Left lung (tissue), 10 donors: Measurements from ENCODE around the gene DHX15. TPM values are rescaled to one million over a fixed set of nuclear protein-coding genes. Genes with fewer than 3 reads are reported as not detected.

ENCODE experiments used
- ATAC-seq: fragments of 200-7000 bp; cut with Tn5 transposase; one replicate; pipeline ENCODE4 v1.9.1; 2020; ENCODE audit warnings: moderate library complexity
- DNase-seq, 4 donors: peaks; one replicate each; pipeline ENCODE4 v3.0.0-alpha.2; 2013 to 2020
- H3K27ac ChIP-seq, 2 donors: fragments of 200-600 bp; sonication (generic) in 1 of 2; one replicate each; pipeline versions ENCODE4 v1.5.0 to v1.8.0; 2020 to 2021
- H3K27me3 ChIP-seq, 2 donors: fragments of 200-600 bp; sonication (generic) in 1 of 2; one replicate each; pipeline versions ENCODE4 v1.5.0 to v1.8.0; 2020 to 2021
- H3K36me3 ChIP-seq, 2 donors: fragments of 200-600 bp; sonication (generic) in 1 of 2; one replicate each; pipeline versions ENCODE4 v1.5.0 to v1.8.0; 2020 to 2021
- H3K4me1 ChIP-seq, 2 donors: fragments of 200-600 bp; one replicate each; pipeline ENCODE4 v1.8.0; 2021
- H3K4me3 ChIP-seq, 2 donors: fragments of 200-600 bp; sonication (generic) in 1 of 2; one replicate each; pipeline versions ENCODE4 v1.5.0 to v1.8.0; 2020 to 2021; ENCODE audit warnings: mild to moderate bottlenecking in 1 of 2
- H3K9me3 ChIP-seq, 2 donors: fragments of 200-600 bp; sonication (generic) in 1 of 2; one replicate each; pipeline versions ENCODE4 v1.5.0 to v1.8.0; 2020 to 2021
- CTCF ChIP-seq, 2 donors: fragments of 200-600 bp; sonication (generic) in 1 of 2; IDR thresholded peaks; one replicate each; pipeline versions ENCODE4 v1.5.0 to v1.8.0; 2021; ENCODE audit warnings: antibody characterized with exemption in 2 of 2
- intact Hi-C, 2 donors: fragments of 100-400 bp; cut with DNase I; formaldehyde crosslinking; loops; one replicate each; pipeline versions ENCODE4 v1.11.2 to v1.14.2; 2022
- polyA plus RNA-seq, 6 donors: library from polyadenylated mRNA; unstranded; fragments of 120-200 nt; gene quantifications; one replicate each; pipeline ENCODE4 v1.2.1, GENCODE V29; 2013; ENCODE audit not compliant: insufficient read length in 6 of 6
- total RNA-seq, 2 donors: library from RNA; stranded (reverse); fragmentation: NEBNext Ultra II Directional; extraction: Animal tissue kit (Norgen Biotek cat#: 25700); gene quantifications; one replicate each; pipeline ENCODE4 v1.2.1, GENCODE V29; 2021
- donor health status: DM: no; HTN: yes; CAD: no.
- donor health status: DM: no; HTN: no; CAD: no.

Gene DHX15
- total and polyA plus RNA-seq, 8 donors = 89.8 to 257 (median 218) TPM

DNA sequence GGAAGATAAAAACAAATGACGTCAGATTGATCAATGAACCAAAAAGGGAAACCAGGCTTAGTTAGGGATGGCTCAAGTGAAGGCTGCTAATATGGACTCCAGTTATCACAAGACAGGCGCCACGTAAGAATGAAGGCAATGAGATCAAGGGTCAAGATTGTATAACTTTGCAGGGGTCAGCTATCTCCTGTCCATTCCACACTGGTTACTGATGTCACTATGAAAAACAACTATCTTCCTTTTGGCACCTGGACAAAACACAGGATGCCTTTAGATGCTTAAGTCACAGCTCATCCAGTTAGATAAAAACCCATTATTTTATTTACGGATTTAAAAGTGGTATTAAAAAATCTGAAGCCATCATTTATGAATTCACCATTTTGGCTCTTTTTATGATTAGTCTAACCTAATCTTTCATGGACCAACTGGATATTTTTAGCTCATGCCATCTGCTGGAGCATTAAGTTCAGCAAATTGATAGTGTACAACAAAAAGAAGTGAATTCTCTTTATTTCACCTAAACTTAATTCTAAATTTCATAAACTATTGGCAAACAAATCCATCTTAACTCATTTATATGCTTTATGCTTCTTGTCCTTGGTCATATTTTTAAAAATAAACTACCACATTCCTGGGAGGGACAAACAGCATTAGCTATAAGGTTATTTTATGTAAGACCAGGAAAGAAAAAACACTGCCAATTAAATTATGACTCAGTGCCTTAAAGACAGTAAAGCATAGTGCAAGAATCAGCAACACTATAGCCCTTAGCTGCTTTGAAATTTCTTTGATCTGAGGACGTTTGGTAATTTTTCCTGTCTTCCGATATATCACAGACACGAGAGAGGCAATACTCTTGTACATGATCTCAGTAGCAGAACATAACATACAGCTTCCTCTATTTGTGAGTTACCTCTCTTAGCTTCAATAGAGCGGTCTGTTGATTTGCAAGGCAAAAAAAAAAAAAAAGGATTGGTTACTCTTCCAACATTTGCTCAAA, 27.0 kb downstream of the DHX15 start:
- no peak for DNase-seq
- intact Hi-C loops = no loop called here
- TF ChIP-seq CTCF (IDR thresholded peaks at IDR 0.05) = no peak
- H3K4me3 ChIP-seq = no peak overlapping the region
- peaks cover 0 to 40% of the 10 kb centered on the region in 2 donors for H3K4me1 ChIP-seq
- no peaks in the 10 kb centered on the region for H3K27me3 ChIP-seq
- no peaks in the 10 kb centered on the region for H3K9me3 ChIP-seq
- peak overlapping the region in 1 of 2 donors; percentile 30 for H3K27ac ChIP-seq
- ATAC-seq = peak; percentile 29
- H3K36me3 ChIP-seq = peaks cover 0 to 36% of the 10 kb centered on the region in 2 donors

DNA sequence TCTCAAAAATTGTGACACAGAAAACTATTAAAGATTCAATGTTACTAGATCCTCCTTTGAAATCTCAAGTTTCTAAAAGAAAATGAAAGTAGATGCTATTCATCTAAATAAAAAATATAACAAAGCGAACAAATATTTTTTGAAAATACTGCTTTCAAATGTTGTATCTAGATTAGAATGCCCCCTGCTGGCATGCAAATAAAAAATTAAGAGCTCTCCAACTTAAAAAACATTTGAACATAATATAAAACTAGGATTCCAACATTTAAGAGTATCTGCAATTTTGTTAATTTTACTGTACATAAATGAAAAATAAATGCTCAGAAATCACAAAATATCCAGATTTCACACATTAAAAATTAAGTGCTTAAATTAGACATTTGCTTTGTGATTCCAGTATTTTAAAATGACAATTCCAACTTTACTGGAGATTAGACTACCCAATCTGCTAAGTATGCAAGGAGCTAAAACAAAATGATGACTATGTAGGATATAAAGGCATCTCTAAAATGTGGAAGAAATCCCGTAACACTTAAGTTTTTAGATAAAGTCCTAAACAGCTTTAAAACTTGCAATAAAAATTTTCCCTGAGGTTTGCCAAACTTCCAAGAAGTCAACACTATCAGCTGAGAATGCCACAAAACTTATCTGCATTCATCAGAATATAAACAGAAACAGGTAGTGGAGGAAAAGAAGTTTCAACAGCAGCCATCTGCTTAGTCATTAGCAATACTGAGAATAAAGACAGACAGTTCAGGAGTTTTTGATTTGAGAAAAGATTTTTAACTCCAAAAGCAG, 32.7 kb downstream of the DHX15 start:
- ATAC-seq = peak; percentile 18
- H3K36me3 ChIP-seq = peaks cover 0 to 60% of the 10 kb centered on the region in 2 donors
- DNase-seq = peak in 2 of 4 donors; percentile 37 to 46
- intact Hi-C loops = no loop called here
- H3K27me3 ChIP-seq = no peaks in the 10 kb centered on the region
- H3K4me3 ChIP-seq = no peak overlapping the region
- H3K9me3 ChIP-seq = no peaks in the 10 kb centered on the region
- H3K4me1 ChIP-seq = peaks cover 5 to 31% of the 10 kb centered on the region in 2 donors
- TF ChIP-seq CTCF (IDR thresholded peaks at IDR 0.05) = peak in 1 of 2 donors; percentile 15
- H3K27ac ChIP-seq = peak overlapping the region in 1 of 2 donors; percentile 9

GRCh38 chr4:24550441-24551175, 33.7 kb downstream of the DHX15 start:
- no peak overlapping the region for H3K27ac ChIP-seq
- intact Hi-C loops = no loop called here
- no peaks in the 10 kb centered on the region for H3K9me3 ChIP-seq
- ATAC-seq = no peak
- H3K4me1 ChIP-seq = peaks cover 5 to 31% of the 10 kb centered on the region in 2 donors
- no peak for DNase-seq
- no peaks in the 10 kb centered on the region for H3K27me3 ChIP-seq
- no peak overlapping the region for H3K4me3 ChIP-seq
- peaks cover 0 to 63% of the 10 kb centered on the region in 2 donors for H3K36me3 ChIP-seq
- no peak for TF ChIP-seq CTCF (IDR thresholded peaks at IDR 0.05)

GRCh38 chr4:24547979-24548378, 36.4 kb downstream of the DHX15 start:
- Histone ChIP-seq H3K4me1 (peaks cover 5 to 42% of the 10 kb centered on the region in 2 donors), H3K27me3 (no peaks in the 10 kb centered on the region), H3K4me3 (no peak overlapping the region), H3K36me3 (peaks cover 0 to 44% of the 10 kb centered on the region in 2 donors), H3K27ac (no peak overlapping the region), H3K9me3 (no peaks in the 10 kb centered on the region)
- intact Hi-C loops = no loop called here
- DNase-seq (no peak), ATAC-seq (no peak)
- TF ChIP-seq CTCF (IDR thresholded peaks at IDR 0.05) = no peak
